ENCODE data around the gene TMEM120B.

Gene TMEM120B

DNA sequence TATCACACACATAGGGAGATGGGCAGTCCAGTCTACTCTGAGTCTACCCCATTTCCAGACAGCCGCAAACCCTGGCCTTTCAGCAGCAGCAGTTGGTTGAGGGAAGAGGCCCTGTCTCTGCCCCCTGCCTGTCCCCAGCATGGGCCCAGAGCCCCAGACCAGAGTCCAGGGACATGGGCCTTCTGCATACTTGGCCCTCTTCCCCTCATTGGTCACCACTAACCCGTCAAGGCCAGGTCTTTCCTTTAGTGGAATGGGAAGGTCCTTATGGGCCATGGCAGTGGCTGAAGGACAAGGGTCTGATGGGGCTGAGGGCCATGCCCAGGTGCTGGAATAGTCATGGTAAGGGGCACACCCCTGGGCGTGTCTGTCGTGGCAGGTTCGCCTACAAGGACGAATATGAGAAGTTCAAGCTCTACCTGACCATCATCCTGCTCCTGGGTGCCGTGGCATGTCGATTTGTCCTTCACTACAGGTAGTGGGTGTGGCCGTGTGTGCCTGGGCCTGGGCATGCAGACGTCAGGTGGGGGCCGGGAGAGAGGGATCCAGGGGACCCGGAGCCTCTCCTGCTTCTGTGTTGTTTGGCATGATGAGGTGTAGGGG is 39.3 kb downstream of the TMEM120B start:
- Histone ChIP-seq H4K91ac (ENCODE audit: low read length) (no peak overlapping the region), H3K27me3 (ENCODE audit: control insufficient read depth in 1 of 2, insufficient read depth in 1 of 2, low read length in 2 of 2) (no peaks in the 10 kb centered on the region), H3K23ac (ENCODE audit: low read length in 2 of 2) (no peak overlapping the region), H3K9ac (ENCODE audit: low read length) (no peak overlapping the region), H3K4me2 (ENCODE audit: low read length, poor library complexity, severe bottlenecking) (no peak overlapping the region), H3K4ac (ENCODE audit: low read depth in 1 of 2, low read length in 2 of 2) (no peak overlapping the region), H3K36me3 (ENCODE audit: control insufficient read depth in 1 of 2, insufficient read depth in 2 of 2, low read depth in 1 of 2, low read length in 2 of 2) (peaks cover 37 to 60% of the 10 kb centered on the region in 2 experiments), H2AFZ (ENCODE audit: low read depth, low read length) (no peak overlapping the region), H3K4me1 (ENCODE audit: control insufficient read depth, insufficient read depth, low read depth, low read length) (peaks cover 16% of the 10 kb centered on the region), H2AK5ac (ENCODE audit: low read length, severe bottlenecking) (no peak overlapping the region), H4K8ac (ENCODE audit: low read length) (no peak overlapping the region), H2BK5ac (ENCODE audit: low read depth, low read length, poor library complexity, severe bottlenecking) (no peak overlapping the region), H2BK120ac (ENCODE audit: low read depth, low read length) (no peak overlapping the region), H2BK15ac (ENCODE audit: low read depth, poor library complexity, severe bottlenecking) (no peak overlapping the region), H3K4me3 (ENCODE audit: insufficient read depth in 1 of 2, low read depth in 1 of 2, low read length in 2 of 2) (no peak overlapping the region), H3K79me1 (replicated peaks; ENCODE audit: low read length, poor library complexity, severe bottlenecking) (peaks cover 8% of the 10 kb centered on the region), H3K18ac (ENCODE audit: low read depth in 1 of 2, low read length in 2 of 2) (no peak overlapping the region), H3K9me3 (ENCODE audit: control insufficient read depth, low read length) (no peaks in the 10 kb centered on the region), H3K27ac (ENCODE audit: low read length, poor library complexity, severe bottlenecking) (no peak overlapping the region), H3K14ac (ENCODE audit: low read length in 2 of 2) (no peak overlapping the region), H2BK12ac (ENCODE audit: low read length in 2 of 2) (no peak overlapping the region)
- WGBS, result 95% methylated on average over 12 of the region's 12 CpGs
- DNase-seq, result no peak

DNA sequence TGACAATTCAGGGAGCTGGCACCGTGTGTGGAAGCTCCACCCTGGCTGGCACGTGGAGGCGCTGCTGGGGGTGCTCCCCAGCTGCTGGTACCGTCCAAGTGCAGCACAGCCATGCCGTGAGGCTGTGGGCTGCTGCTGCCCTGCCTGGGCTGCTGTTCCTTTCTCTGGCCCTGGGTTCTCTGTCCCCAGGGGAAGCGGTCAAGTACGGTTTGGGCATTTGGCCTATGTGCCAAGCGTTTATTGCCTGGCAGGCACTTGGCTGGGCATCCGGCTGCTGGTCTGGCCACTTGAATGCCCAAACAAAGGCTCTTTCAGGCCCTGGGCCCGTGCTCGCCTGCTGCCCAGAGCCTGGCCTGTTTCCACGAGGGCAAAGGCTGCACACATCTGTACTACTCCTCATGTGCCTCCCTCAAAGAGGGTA is 41.3 kb downstream of the TMEM120B start:
- DNase-seq, result no peak
- peak overlapping the region in 1 of 2 experiments; percentile 79 for H3K14ac ChIP-seq (ENCODE audit: low read length in 2 of 2)
- no peak overlapping the region for H3K4me3 ChIP-seq (ENCODE audit: insufficient read depth in 1 of 2, low read depth in 1 of 2, low read length in 2 of 2)
- H2AK5ac ChIP-seq (ENCODE audit: low read length, severe bottlenecking), result no peak overlapping the region
- WGBS, result 95% methylated on average over 12 of the region's 12 CpGs
- no peaks in the 10 kb centered on the region for H3K9me3 ChIP-seq (ENCODE audit: control insufficient read depth, low read length)
- H2BK5ac ChIP-seq (ENCODE audit: low read depth, low read length, poor library complexity, severe bottlenecking), result no peak overlapping the region
- H3K23ac ChIP-seq (ENCODE audit: low read length in 2 of 2), result peak overlapping the region in 1 of 2 experiments; percentile 79
- peaks cover 33 to 64% of the 10 kb centered on the region in 2 experiments for H3K36me3 ChIP-seq (ENCODE audit: control insufficient read depth in 1 of 2, insufficient read depth in 2 of 2, low read depth in 1 of 2, low read length in 2 of 2)
- no peak overlapping the region for H4K91ac ChIP-seq (ENCODE audit: low read length)
- H3K4me1 ChIP-seq (ENCODE audit: control insufficient read depth, insufficient read depth, low read depth, low read length), result peaks cover 10% of the 10 kb centered on the region
- H3K27ac ChIP-seq (ENCODE audit: low read length, poor library complexity, severe bottlenecking), result no peak overlapping the region
- H3K4me2 ChIP-seq (ENCODE audit: low read length, poor library complexity, severe bottlenecking), result no peak overlapping the region
- H2BK12ac ChIP-seq (ENCODE audit: low read length in 2 of 2), result peak overlapping the region in 1 of 2 experiments; percentile 34
- H3K4ac ChIP-seq (ENCODE audit: low read depth in 1 of 2, low read length in 2 of 2), result no peak overlapping the region
- H3K9ac ChIP-seq (ENCODE audit: low read length), result no peak overlapping the region
- H3K18ac ChIP-seq (ENCODE audit: low read depth in 1 of 2, low read length in 2 of 2), result no peak overlapping the region
- no peak overlapping the region for H2BK120ac ChIP-seq (ENCODE audit: low read depth, low read length)
- no peak overlapping the region for H4K8ac ChIP-seq (ENCODE audit: low read length)
- H2AFZ ChIP-seq (ENCODE audit: low read depth, low read length), result no peak overlapping the region
- H3K27me3 ChIP-seq (ENCODE audit: control insufficient read depth in 1 of 2, insufficient read depth in 1 of 2, low read length in 2 of 2), result no peaks in the 10 kb centered on the region
- H3K79me1 ChIP-seq (replicated peaks; ENCODE audit: low read length, poor library complexity, severe bottlenecking), result peaks cover 7% of the 10 kb centered on the region
- no peak overlapping the region for H2BK15ac ChIP-seq (ENCODE audit: low read depth, poor library complexity, severe bottlenecking)

DNA sequence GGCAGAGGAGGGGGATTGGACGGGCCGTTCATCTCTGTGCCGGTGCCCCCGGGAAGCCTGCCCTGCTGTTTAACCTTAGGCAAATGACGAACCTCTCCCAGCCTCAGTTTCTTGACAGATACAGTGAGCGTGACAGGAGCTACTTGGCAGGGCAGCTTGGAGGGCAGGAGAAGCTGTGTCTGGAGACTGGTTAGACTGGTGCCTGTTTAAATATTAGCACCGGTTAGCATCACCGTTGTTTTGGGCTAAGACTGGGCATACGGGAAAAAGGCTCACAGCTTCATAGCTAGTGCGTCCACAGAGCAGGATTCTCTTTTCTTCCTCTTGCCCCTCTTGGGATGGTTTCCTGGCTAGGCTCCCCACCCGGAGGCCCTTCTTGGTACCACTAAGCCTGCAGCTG is 42.3 kb downstream of the TMEM120B start:
- H3K79me1 ChIP-seq (replicated peaks; ENCODE audit: low read length, poor library complexity, severe bottlenecking), result peaks cover 7% of the 10 kb centered on the region
- no peak overlapping the region for H3K4me2 ChIP-seq (ENCODE audit: low read length, poor library complexity, severe bottlenecking)
- WGBS, result 97% methylated on average over 11 of the region's 11 CpGs
- DNase-seq, result no peak
- H2BK5ac ChIP-seq (ENCODE audit: low read depth, low read length, poor library complexity, severe bottlenecking), result no peak overlapping the region
- no peaks in the 10 kb centered on the region for H3K9me3 ChIP-seq (ENCODE audit: control insufficient read depth, low read length)
- no peaks in the 10 kb centered on the region for H3K27me3 ChIP-seq (ENCODE audit: control insufficient read depth in 1 of 2, insufficient read depth in 1 of 2, low read length in 2 of 2)
- H4K8ac ChIP-seq (ENCODE audit: low read length), result no peak overlapping the region
- no peak overlapping the region for H2AFZ ChIP-seq (ENCODE audit: low read depth, low read length)
- H3K4me1 ChIP-seq (ENCODE audit: control insufficient read depth, insufficient read depth, low read depth, low read length), result peaks cover 5% of the 10 kb centered on the region
- no peak overlapping the region for H2AK5ac ChIP-seq (ENCODE audit: low read length, severe bottlenecking)
- H3K18ac ChIP-seq (ENCODE audit: low read depth in 1 of 2, low read length in 2 of 2), result no peak overlapping the region
- no peak overlapping the region for H2BK15ac ChIP-seq (ENCODE audit: low read depth, poor library complexity, severe bottlenecking)
- no peak overlapping the region for H3K9ac ChIP-seq (ENCODE audit: low read length)
- no peak overlapping the region for H3K4ac ChIP-seq (ENCODE audit: low read depth in 1 of 2, low read length in 2 of 2)
- no peak overlapping the region for H4K91ac ChIP-seq (ENCODE audit: low read length)
- no peak overlapping the region for H3K27ac ChIP-seq (ENCODE audit: low read length, poor library complexity, severe bottlenecking)
- H3K23ac ChIP-seq (ENCODE audit: low read length in 2 of 2), result no peak overlapping the region
- no peak overlapping the region for H3K14ac ChIP-seq (ENCODE audit: low read length in 2 of 2)
- peaks cover 28 to 64% of the 10 kb centered on the region in 2 experiments for H3K36me3 ChIP-seq (ENCODE audit: control insufficient read depth in 1 of 2, insufficient read depth in 2 of 2, low read depth in 1 of 2, low read length in 2 of 2)
- no peak overlapping the region for H2BK120ac ChIP-seq (ENCODE audit: low read depth, low read length)
- H2BK12ac ChIP-seq (ENCODE audit: low read length in 2 of 2), result no peak overlapping the region
- H3K4me3 ChIP-seq (ENCODE audit: insufficient read depth in 1 of 2, low read depth in 1 of 2, low read length in 2 of 2), result no peak overlapping the region

DNA sequence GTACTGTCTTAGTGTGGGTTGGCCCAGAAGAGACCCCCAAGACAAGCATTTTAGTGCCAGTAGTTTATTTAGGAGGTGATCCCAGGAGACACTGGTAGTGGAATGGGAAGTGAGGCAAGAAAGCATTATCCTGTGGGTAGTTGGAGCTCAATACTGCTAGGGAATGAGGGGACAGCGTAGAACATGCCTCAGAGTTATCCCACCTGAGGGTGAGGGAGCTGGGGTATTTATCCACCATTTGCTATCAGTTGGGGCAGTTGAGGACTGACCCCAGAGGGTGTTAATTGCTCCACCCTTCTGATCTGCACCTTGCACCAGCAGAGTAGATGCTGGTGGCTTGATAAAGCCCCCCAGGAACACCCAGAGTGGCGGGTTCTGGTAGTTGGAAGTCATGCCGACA is 43.0 kb downstream of the TMEM120B start:
- no peak overlapping the region for H3K9ac ChIP-seq (ENCODE audit: low read length)
- no peaks in the 10 kb centered on the region for H3K27me3 ChIP-seq (ENCODE audit: control insufficient read depth in 1 of 2, insufficient read depth in 1 of 2, low read length in 2 of 2)
- H2BK5ac ChIP-seq (ENCODE audit: low read depth, low read length, poor library complexity, severe bottlenecking), result no peak overlapping the region
- H3K27ac ChIP-seq (ENCODE audit: low read length, poor library complexity, severe bottlenecking), result no peak overlapping the region
- H2AK5ac ChIP-seq (ENCODE audit: low read length, severe bottlenecking), result no peak overlapping the region
- no peak overlapping the region for H3K18ac ChIP-seq (ENCODE audit: low read depth in 1 of 2, low read length in 2 of 2)
- H3K36me3 ChIP-seq (ENCODE audit: control insufficient read depth in 1 of 2, insufficient read depth in 2 of 2, low read depth in 1 of 2, low read length in 2 of 2), result peaks cover 21 to 57% of the 10 kb centered on the region in 2 experiments
- peaks cover 3% of the 10 kb centered on the region for H3K4me1 ChIP-seq (ENCODE audit: control insufficient read depth, insufficient read depth, low read depth, low read length)
- H3K4ac ChIP-seq (ENCODE audit: low read depth in 1 of 2, low read length in 2 of 2), result no peak overlapping the region
- H3K23ac ChIP-seq (ENCODE audit: low read length in 2 of 2), result no peak overlapping the region
- H2BK12ac ChIP-seq (ENCODE audit: low read length in 2 of 2), result no peak overlapping the region
- H3K9me3 ChIP-seq (ENCODE audit: control insufficient read depth, low read length), result no peaks in the 10 kb centered on the region
- H4K8ac ChIP-seq (ENCODE audit: low read length), result no peak overlapping the region
- WGBS, result 100% methylated on average over 3 of the region's 3 CpGs
- H3K4me2 ChIP-seq (ENCODE audit: low read length, poor library complexity, severe bottlenecking), result no peak overlapping the region
- no peak overlapping the region for H2BK120ac ChIP-seq (ENCODE audit: low read depth, low read length)
- H3K14ac ChIP-seq (ENCODE audit: low read length in 2 of 2), result no peak overlapping the region
- H2BK15ac ChIP-seq (ENCODE audit: low read depth, poor library complexity, severe bottlenecking), result no peak overlapping the region
- H3K79me1 ChIP-seq (replicated peaks; ENCODE audit: low read length, poor library complexity, severe bottlenecking), result peaks cover 2% of the 10 kb centered on the region
- H4K91ac ChIP-seq (ENCODE audit: low read length), result no peak overlapping the region
- DNase-seq, result no peak
- H3K4me3 ChIP-seq (ENCODE audit: insufficient read depth in 1 of 2, low read depth in 1 of 2, low read length in 2 of 2), result no peak overlapping the region
- no peak overlapping the region for H2AFZ ChIP-seq (ENCODE audit: low read depth, low read length)

All from mesenchymal stem cell (in vitro differentiated cells and primary cell).